ENCODE results near the gene HMBS. TPM values are rescaled to one million over a fixed set of nuclear protein-coding genes. Genes with fewer than 3 reads are reported as not detected.

Gene HMBS
- total RNA-seq, 1 donor from 2014 or later, result 58.4 TPM

- Mint-ChIP-seq H3K36me3 (ENCODE audit: low read depth) (peaks cover 12% of the 10 kb centered on the region), H3K4me1 (no peaks in the 10 kb centered on the region), H3K27ac (ENCODE audit: unreplicated experiment) (no peak overlapping the region), H3K4me3 (no peak overlapping the region), H3K27me3 (ENCODE audit: low read depth) (no peaks in the 10 kb centered on the region), H3K9me3 (no peaks in the 10 kb centered on the region)
- peak; percentile 49 for TF ChIP-seq CTCF (conservative IDR thresholded peaks at IDR 0.05)
- no peak for DNase-seq (ENCODE audit: low read depth, low spot score)
Measured at GRCh38 chr11:119044708-119045107, 40.0 kb upstream of the HMBS start.

GRCh38 chr11:119046489-119046888 is 38.2 kb upstream of the HMBS start:
- Mint-ChIP-seq H3K9me3 (no peaks in the 10 kb centered on the region), H3K4me1 (no peaks in the 10 kb centered on the region), H3K36me3 (ENCODE audit: low read depth) (peaks cover 14% of the 10 kb centered on the region), H3K4me3 (no peak overlapping the region), H3K27ac (ENCODE audit: unreplicated experiment) (no peak overlapping the region), H3K27me3 (ENCODE audit: low read depth) (no peaks in the 10 kb centered on the region)
- no peak for TF ChIP-seq CTCF (conservative IDR thresholded peaks at IDR 0.05)
- no peak for DNase-seq (ENCODE audit: low read depth, low spot score)

GRCh38 chr11:119047205-119047604 is 37.5 kb upstream of the HMBS start:
- Mint-ChIP-seq H3K4me3 (no peak overlapping the region), H3K27ac (ENCODE audit: unreplicated experiment) (no peak overlapping the region), H3K9me3 (no peaks in the 10 kb centered on the region), H3K4me1 (no peaks in the 10 kb centered on the region), H3K27me3 (ENCODE audit: low read depth) (no peaks in the 10 kb centered on the region), H3K36me3 (ENCODE audit: low read depth) (peaks cover 16% of the 10 kb centered on the region)
- no peak for TF ChIP-seq CTCF (conservative IDR thresholded peaks at IDR 0.05)
- no peak for DNase-seq (ENCODE audit: low read depth, low spot score)

GRCh38 chr11:119048644-119049043 is 36.0 kb upstream of the HMBS start:
- H3K36me3 Mint-ChIP-seq (ENCODE audit: low read depth), result peaks cover 26% of the 10 kb centered on the region
- no peaks in the 10 kb centered on the region for H3K27me3 Mint-ChIP-seq (ENCODE audit: low read depth)
- no peak for DNase-seq (ENCODE audit: low read depth, low spot score)
- no peak for TF ChIP-seq CTCF (conservative IDR thresholded peaks at IDR 0.05)
- no peaks in the 10 kb centered on the region for H3K4me1 Mint-ChIP-seq
- H3K27ac Mint-ChIP-seq (ENCODE audit: unreplicated experiment), result no peak overlapping the region
- H3K9me3 Mint-ChIP-seq, result no peaks in the 10 kb centered on the region
- H3K4me3 Mint-ChIP-seq, result no peak overlapping the region

- Mint-ChIP-seq H3K36me3 (ENCODE audit: low read depth) (peaks cover 26% of the 10 kb centered on the region), H3K9me3 (no peaks in the 10 kb centered on the region), H3K4me1 (no peaks in the 10 kb centered on the region), H3K27me3 (ENCODE audit: low read depth) (no peaks in the 10 kb centered on the region), H3K27ac (ENCODE audit: unreplicated experiment) (no peak overlapping the region), H3K4me3 (no peak overlapping the region)
- TF ChIP-seq CTCF (conservative IDR thresholded peaks at IDR 0.05), result no peak
- no peak for DNase-seq (ENCODE audit: low read depth, low spot score)
Measured at GRCh38 chr11:119049081-119049480, 35.6 kb upstream of the HMBS start.
